ENCODE results near the gene CTNNB1.

Gene CTNNB1

DNA sequence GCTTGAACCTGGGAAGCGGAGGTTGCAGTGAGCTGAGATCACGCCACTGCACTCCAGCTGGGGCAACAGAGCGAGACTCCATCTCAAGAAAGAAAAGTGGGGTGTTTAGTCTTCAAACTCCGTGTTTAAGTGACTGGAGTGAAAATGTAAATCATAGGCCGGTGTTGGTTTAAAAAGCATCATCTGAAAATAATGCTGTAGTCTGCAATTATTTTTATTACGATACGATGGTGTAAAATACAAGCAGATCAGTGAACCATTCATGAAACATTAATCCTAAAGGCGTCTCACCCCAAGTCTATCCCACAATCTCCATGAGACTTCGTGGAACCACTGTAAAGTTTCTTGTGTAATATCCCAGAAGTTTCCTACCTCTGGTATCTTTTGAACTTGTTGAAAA is 6.3 kb downstream of the CTNNB1 start:
- Histone ChIP-seq H3K9ac (no peak overlapping the region), H4K20me1 (ENCODE audit: insufficient read depth) (peaks cover 33% of the 10 kb centered on the region), H3K27ac (no peak overlapping the region), H3K4me1 (ENCODE audit: low read depth, poor library complexity, severe bottlenecking) (peaks cover 30% of the 10 kb centered on the region), H3K36me3 (ENCODE audit: insufficient read depth) (no peaks in the 10 kb centered on the region), H2AFZ (ENCODE audit: low read depth) (no peak overlapping the region), H3K27me3 (ENCODE audit: insufficient read depth, low read depth) (no peaks in the 10 kb centered on the region), H3K4me2 (no peak overlapping the region), H3K79me2 (ENCODE audit: insufficient read depth, low read depth) (peaks cover 98% of the 10 kb centered on the region), H3K4me3 (IDR thresholded peaks at IDR 0.05; ENCODE audit: insufficient read depth, low read depth, low read length) (no peak overlapping the region)
- TF ChIP-seq, protein P1, sequence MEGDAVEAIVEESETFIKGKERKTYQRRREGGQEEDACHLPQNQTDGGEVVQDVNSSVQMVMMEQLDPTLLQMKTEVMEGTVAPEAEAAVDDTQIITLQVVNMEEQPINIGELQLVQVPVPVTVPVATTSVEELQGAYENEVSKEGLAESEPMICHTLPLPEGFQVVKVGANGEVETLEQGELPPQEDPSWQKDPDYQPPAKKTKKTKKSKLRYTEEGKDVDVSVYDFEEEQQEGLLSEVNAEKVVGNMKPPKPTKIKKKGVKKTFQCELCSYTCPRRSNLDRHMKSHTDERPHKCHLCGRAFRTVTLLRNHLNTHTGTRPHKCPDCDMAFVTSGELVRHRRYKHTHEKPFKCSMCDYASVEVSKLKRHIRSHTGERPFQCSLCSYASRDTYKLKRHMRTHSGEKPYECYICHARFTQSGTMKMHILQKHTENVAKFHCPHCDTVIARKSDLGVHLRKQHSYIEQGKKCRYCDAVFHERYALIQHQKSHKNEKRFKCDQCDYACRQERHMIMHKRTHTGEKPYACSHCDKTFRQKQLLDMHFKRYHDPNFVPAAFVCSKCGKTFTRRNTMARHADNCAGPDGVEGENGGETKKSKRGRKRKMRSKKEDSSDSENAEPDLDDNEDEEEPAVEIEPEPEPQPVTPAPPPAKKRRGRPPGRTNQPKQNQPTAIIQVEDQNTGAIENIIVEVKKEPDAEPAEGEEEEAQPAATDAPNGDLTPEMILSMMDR (conservative IDR thresholded peaks at IDR 0.05; ENCODE audit: low read depth, low read length): no peak

DNA sequence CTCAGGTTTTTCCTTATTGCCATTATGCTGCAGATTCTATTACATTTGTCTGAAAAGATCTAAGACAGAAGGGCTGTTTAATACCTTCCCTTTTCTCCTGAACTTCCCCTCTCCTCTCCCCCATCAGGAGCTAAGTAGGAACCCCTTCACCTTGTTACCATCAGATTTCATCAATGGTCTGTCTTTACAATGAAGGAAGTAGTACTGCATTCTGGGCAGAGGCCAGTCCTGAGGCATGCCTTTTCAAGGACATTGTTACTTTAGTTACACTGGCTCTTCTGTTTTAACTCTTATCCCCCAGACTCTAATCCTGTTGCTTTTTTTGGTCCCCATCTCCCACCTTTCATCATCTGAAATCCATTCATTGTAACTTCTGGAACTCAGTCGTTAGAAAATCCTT is 8.1 kb downstream of the CTNNB1 start:
- Histone ChIP-seq H3K79me2 (ENCODE audit: insufficient read depth, low read depth) (peaks cover 98% of the 10 kb centered on the region), H3K27me3 (ENCODE audit: insufficient read depth, low read depth) (no peaks in the 10 kb centered on the region), H3K27ac (no peak overlapping the region), H2AFZ (ENCODE audit: low read depth) (no peak overlapping the region), H3K4me1 (ENCODE audit: low read depth, poor library complexity, severe bottlenecking) (peaks cover 12% of the 10 kb centered on the region), H4K20me1 (ENCODE audit: insufficient read depth) (peaks cover 26% of the 10 kb centered on the region), H3K4me2 (no peak overlapping the region), H3K9ac (no peak overlapping the region), H3K36me3 (ENCODE audit: insufficient read depth) (no peaks in the 10 kb centered on the region), H3K4me3 (IDR thresholded peaks at IDR 0.05; ENCODE audit: insufficient read depth, low read depth, low read length) (no peak overlapping the region)
- TF ChIP-seq, protein P1 (conservative IDR thresholded peaks at IDR 0.05; ENCODE audit: low read depth, low read length): no peak

DNA sequence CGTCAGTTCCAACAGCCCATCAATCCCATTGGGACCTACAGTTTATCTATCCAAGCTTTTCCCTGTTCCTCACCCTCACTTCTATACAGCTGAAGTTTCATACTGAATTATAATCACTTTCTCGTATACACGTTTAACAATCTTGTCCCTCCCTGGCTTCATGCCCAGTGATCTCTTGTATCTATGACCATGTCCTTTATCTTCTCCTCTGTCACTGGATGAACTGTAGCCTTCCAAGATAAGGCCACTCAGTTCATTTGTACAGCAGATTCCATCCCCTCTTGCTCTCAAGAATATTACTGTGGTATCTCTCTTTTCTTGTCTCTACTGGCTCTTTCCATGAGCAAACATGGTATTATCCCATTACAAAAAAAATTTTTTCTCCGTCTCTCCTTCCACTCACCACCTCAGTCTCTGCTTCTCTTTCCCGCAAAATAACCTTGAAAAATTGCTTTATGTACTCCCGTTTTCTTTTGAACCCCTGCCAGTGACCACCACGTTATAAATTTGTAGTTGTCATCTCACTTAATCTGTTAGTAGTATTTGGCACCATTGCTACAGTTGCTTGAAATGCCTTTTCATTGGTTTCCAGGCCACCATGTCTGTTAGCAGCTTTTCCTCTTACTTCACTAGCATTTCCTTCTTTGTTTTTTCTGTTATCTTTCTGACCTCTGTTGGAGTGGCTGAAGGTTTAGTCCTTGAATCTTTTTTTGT is 9.4 kb downstream of the CTNNB1 start:
- Histone ChIP-seq H3K27ac (no peak overlapping the region), H3K4me1 (ENCODE audit: low read depth, poor library complexity, severe bottlenecking) (peaks cover under 1% of the 10 kb centered on the region), H3K36me3 (ENCODE audit: insufficient read depth) (no peaks in the 10 kb centered on the region), H3K27me3 (ENCODE audit: insufficient read depth, low read depth) (no peaks in the 10 kb centered on the region), H3K4me2 (no peak overlapping the region), H3K9ac (no peak overlapping the region), H2AFZ (ENCODE audit: low read depth) (no peak overlapping the region), H4K20me1 (ENCODE audit: insufficient read depth) (peaks cover 24% of the 10 kb centered on the region), H3K4me3 (IDR thresholded peaks at IDR 0.05; ENCODE audit: insufficient read depth, low read depth, low read length) (no peak overlapping the region), H3K79me2 (ENCODE audit: insufficient read depth, low read depth) (peaks cover 98% of the 10 kb centered on the region)
- TF ChIP-seq, protein P1 (conservative IDR thresholded peaks at IDR 0.05; ENCODE audit: low read depth, low read length): no peak

DNA sequence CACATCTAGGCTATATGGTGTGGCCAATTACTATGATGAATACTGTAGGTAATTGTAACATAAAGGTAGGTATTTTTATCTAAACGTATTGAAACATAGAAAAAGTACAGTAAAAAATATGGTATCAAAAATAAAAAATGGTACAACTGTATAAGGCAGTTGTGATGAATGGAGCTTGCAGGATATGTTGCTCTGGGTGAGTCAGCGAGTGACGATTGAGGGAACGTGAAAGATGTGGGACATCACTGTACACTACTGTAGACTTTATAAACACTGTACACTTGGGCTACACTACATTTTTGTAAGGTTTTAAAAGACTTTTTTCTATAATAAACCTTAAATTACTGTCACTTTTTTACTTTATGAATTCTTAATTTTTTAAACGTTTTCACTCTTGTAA is 10.3 kb downstream of the CTNNB1 start:
- peaks cover 98% of the 10 kb centered on the region for H3K79me2 ChIP-seq (ENCODE audit: insufficient read depth, low read depth)
- H3K4me1 ChIP-seq (ENCODE audit: low read depth, poor library complexity, severe bottlenecking): no peaks in the 10 kb centered on the region
- H2AFZ ChIP-seq (ENCODE audit: low read depth): no peak overlapping the region
- TF ChIP-seq, protein P1 (conservative IDR thresholded peaks at IDR 0.05; ENCODE audit: low read depth, low read length): no peak
- H3K36me3 ChIP-seq (ENCODE audit: insufficient read depth): no peaks in the 10 kb centered on the region
- H4K20me1 ChIP-seq (ENCODE audit: insufficient read depth): peaks cover 15% of the 10 kb centered on the region
- H3K4me2 ChIP-seq: no peak overlapping the region
- no peak overlapping the region for H3K27ac ChIP-seq
- no peak overlapping the region for H3K9ac ChIP-seq
- no peaks in the 10 kb centered on the region for H3K27me3 ChIP-seq (ENCODE audit: insufficient read depth, low read depth)
- H3K4me3 ChIP-seq (IDR thresholded peaks at IDR 0.05; ENCODE audit: insufficient read depth, low read depth, low read length): no peak overlapping the region

All from KMS-11 (cell line).